Esophagus muscularis mucosa (tissue), 4 donors: Measurements from ENCODE around the gene SLAMF9.

Experiments used
- EP300 ChIP-seq: sonication (generic); formaldehyde crosslinking; IDR thresholded peaks from one replicate; pipeline ENCODE4 v1.6.1; 2017; ENCODE audit warnings: antibody characterized with exemption
- POLR2A ChIP-seq: fragments of 450-650 bp; IDR thresholded peaks from one replicate; pipeline ENCODE4 v1.6.1; 2017; ENCODE audit warnings: antibody characterized with exemption, moderate library complexity, mild to moderate bottlenecking, low read depth
- POLR2AphosphoS5 ChIP-seq, 2 donors: sonication (generic); formaldehyde crosslinking; IDR thresholded peaks; one replicate each; pipeline ENCODE4 v1.6.1; 2017; ENCODE audit warnings: antibody characterized with exemption in 2 of 2
- TF ChIP-seq, protein P1 (sequence below), 3 experiments: fragments of 200-600 bp in 2 of 3; fragments of 450-650 bp in 1 of 3; sonication (generic) in 2 of 3; IDR thresholded peaks; one replicate each; pipeline ENCODE4 v1.5.1; 2017 to 2019; ENCODE audit warnings: antibody characterized with exemption in 3 of 3, mild to moderate bottlenecking in 2 of 3, moderate library complexity in 1 of 3

DNA sequence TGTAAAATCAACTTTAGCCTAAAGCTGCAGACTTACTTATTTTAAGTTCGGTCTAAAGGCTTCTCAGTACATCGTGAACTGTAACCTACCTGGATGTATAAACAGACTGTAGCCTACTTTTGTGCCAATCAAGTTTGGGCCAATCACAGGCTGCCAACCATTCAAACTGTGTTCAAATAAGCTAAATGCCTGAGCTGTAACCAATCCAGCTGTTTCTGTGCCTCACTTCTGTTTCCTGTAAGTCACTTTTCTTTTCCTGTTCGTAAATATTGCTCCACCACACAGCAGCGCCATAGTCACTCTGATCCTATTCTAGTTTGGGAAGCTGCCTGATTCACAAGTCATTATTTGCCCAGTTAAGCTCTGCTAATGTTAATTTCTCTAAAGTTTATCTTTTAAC is 37.5 kb upstream of the SLAMF9 start:
- TF ChIP-seq POLR2A (no peak), POLR2AphosphoS5 (IDR thresholded peaks at IDR 0.05) (no peak), EP300 (no peak)
- TF ChIP-seq, protein P1, sequence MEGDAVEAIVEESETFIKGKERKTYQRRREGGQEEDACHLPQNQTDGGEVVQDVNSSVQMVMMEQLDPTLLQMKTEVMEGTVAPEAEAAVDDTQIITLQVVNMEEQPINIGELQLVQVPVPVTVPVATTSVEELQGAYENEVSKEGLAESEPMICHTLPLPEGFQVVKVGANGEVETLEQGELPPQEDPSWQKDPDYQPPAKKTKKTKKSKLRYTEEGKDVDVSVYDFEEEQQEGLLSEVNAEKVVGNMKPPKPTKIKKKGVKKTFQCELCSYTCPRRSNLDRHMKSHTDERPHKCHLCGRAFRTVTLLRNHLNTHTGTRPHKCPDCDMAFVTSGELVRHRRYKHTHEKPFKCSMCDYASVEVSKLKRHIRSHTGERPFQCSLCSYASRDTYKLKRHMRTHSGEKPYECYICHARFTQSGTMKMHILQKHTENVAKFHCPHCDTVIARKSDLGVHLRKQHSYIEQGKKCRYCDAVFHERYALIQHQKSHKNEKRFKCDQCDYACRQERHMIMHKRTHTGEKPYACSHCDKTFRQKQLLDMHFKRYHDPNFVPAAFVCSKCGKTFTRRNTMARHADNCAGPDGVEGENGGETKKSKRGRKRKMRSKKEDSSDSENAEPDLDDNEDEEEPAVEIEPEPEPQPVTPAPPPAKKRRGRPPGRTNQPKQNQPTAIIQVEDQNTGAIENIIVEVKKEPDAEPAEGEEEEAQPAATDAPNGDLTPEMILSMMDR (IDR thresholded peaks at IDR 0.05), result no peak
